UCSD-AML1 (cell line): Measurements from ENCODE around the gene GRPEL1.

Source experiments
- DNase-seq: peaks from one replicate; lab custom pipeline; 2025; ENCODE audit not compliant: unreplicated experiment; lab: John Stamatoyannopoulos, UW

GRPEL1 gene

DNA sequence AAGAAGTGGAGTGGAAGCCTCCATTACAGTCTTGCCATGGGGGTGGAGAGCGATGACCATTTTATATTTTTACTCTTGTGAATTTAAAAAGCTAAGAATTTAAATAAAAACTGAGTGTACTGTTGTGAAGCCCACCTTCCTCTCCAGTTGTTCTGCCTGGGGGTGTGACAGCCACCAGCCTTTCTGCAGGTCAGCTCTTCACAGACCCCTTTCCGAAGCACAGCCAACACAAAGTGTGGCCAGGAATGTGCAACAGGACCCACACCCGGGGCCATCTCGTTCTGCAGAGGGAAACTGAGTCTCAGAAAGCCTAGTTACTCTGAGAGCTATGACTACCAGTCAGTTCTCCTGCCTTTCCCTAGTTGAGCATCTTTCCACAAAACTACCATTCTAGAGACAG lies 1.4 kb downstream of the GRPEL1 start:
- no peak for DNase-seq

GRCh38 chr4:7066006-7066405 lies 1.9 kb downstream of the GRPEL1 start:
- DNase-seq, result no peak

DNA sequence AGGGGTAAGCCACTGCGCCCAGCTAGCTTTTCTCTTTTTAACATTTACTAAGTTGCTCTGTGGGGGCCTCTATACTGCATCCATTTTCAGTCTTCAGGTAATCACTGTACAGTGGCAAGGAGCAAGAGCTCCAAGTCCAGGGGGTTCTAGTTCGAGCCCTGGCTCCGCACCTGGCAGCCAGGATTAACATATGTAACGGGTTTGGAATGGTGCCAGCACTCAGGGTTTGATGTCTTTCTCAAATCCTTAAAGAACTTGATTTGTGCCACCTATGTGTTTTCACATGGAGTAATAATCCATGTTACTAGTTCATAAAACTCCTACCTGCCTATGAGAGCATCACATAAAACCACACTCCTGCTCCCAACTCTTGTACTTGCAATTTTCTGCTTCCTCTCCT lies 4.5 kb downstream of the GRPEL1 start:
- no peak for DNase-seq

DNA sequence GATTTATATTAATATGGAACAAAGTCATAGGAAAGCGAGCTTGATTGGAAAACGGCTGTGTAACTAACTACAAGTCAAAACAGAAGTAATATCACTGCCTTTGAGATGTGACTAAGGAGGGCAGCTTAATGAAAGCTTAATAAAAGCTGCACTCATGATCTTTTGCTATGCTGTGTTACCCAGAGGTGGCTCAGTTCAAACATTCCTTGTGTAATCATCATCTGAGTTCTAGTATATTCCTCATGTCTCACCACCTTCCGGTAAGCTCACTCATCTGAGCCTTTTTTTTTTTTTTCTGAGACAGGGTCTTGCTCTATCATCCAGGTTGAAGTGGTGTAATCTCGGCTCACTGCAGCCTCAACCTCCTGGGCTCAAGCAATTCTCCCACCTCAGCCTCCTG lies 5.0 kb downstream of the GRPEL1 start:
- DNase-seq, result no peak

- DNase-seq, result no peak
Observed at GRCh38 chr4:7061815-7062214, 6.0 kb downstream of the GRPEL1 start.

DNA sequence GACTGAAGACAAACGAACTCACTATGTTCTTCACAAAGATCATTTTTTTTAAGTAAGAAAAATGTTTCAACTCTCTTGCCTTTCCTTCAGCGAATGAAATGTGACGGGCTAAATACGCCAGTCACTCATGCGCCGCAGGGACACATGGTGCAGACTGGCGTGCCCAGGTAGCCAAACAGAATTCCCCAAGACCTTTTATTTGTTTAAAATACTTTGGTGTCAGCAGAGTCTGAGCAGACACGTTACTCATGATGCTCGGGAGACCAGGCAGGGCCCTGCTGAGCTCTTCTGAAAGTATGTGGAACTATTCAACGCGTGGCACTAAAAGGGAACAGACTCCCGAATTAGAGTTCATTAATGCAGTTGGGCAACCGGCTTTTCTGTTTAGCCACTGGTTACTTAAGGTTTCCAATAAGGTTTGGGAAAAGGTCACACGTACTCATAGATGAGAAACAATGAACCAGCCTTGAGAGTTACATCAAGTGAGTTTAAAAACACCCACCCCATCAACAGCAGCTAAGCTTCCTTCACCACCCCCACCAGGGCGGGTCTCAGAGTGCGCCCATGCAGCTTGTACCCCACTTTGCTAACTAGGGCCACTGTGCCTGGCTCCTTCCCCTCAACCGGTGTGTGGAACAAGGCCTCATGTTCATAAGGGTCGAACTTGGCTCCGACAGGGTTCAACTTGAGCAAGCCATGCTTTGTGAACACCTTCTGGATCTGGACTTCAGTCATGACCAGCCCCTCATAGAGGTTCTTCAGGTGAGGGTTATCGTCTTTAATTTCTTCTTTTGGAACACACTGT lies 7.3 kb downstream of the GRPEL1 start:
- DNase-seq, result no peak

DNA sequence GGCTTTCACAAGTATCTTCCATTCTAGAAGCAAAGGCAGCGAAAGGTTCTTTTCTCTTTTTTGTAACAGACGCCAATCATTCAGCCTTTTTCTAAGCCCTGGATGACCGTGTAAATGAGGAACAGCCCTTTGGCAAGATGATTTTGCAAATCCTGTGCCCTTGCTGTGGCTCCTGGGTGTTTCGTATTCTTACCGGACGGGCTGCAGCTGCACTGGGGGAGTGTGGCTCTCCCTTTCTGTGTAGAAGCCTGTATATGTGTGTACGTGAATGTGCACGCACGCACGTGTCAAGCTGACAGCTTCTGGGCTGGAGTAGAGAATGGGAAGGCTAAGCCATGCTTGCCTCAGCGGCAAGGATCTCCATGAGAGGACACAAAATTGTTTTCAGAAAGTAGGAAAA lies 8.2 kb downstream of the GRPEL1 start:
- DNase-seq, result no peak

GRCh38 chr4:7058792-7059191 lies 9.1 kb downstream of the GRPEL1 start:
- DNase-seq, result no peak

GRCh38 chr4:7055990-7056325 lies 11.9 kb downstream of the GRPEL1 start:
- no peak for DNase-seq

- DNase-seq, result no peak
Observed at GRCh38 chr4:7055111-7055989, 12.5 kb downstream of the GRPEL1 start.

DNA sequence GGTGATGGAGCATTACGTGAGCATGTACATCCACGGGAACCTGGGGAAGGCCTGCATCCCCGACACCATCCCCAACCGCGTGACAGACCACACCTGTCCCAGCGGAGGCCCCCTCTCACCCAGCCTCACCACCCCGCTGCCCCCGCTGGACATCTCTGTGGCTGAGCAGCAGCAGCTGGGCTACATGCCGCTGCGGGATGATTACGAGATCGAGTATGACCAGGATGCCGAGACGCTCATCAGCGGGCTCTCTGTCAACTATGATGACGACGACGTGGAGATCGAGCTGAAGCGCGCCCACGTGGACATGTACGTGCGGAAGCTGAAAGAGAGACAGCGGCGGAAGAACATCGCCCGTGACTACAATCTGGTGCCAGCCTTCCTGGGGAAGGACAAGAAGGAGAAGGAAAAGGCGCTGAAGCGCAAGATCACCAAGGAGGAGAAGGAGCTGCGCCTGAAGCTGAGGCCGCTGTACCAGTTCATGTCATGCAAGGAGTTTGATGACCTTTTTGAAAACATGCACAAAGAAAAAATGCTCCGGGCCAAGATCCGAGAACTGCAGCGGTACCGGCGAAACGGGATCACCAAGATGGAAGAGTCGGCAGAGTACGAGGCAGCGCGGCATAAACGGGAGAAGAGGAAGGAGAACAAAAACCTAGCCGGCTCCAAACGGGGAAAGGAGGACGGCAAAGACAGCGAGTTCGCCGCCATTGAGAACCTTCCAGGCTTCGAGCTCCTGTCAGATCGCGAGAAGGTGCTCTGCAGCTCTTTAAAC lies 13.6 kb downstream of the GRPEL1 start:
- no peak for DNase-seq

- peak; percentile 76 for DNase-seq
Observed at GRCh38 chr4:7052923-7053715, 14.7 kb downstream of the GRPEL1 start.

DNA sequence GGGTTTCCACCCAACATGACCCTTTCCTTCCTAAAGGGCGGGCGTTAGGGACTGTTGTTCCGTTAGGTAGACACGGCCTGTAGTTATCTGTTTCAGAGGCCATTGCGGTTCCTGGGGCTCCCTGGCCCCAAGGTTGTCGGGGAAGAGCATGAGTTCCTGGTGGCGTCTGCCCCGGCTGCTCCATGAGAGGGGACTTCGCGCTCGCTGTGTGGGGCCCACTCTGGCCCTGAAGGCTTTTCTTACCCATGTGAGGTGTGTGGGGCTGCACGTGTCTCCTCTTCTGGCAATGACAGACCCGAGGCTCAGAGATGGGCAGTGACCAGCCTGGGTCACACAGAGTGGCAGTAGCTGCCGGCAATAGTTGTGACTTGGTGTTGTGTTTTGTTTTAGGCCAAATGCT lies 15.6 kb downstream of the GRPEL1 start:
- no peak for DNase-seq

DNA sequence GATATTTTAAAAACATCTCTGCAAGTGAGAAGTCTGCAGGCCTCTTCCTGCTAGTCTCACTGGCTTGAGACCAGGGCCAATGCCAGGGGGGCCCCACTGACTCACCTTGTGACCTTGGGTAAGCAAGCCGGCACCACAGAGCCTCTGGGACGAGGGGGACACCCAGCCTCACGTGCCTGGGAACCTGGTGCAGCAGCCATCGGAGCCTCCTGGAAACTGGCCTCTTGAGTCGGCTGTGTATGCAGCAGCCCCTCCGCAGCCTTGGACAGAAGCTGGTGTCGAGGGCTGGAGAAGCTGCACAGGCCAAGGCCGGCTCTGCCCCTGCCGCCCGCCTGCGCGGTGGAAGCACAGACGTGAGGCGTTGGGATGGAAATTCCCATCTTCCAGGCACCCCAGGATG lies 16.0 kb downstream of the GRPEL1 start:
- DNase-seq, result no peak

DNA sequence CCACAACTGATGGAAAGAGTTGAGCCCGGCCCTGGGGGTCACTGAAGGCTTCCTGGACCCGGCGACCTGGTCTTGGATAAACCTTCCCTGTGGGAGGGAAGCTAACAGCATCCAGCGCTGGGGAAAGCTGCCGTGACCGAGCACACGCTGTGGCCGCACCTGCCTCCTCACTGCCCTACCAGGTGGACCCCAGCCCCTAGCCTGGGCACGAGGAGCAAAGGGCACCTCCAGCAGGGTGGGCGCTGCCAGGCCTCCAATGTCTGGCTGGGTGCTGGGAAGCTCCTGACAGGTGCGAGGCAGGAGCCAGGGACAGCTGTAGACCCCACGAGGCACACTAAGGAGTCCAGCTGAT lies 16.7 kb downstream of the GRPEL1 start:
- no peak for DNase-seq

DNA sequence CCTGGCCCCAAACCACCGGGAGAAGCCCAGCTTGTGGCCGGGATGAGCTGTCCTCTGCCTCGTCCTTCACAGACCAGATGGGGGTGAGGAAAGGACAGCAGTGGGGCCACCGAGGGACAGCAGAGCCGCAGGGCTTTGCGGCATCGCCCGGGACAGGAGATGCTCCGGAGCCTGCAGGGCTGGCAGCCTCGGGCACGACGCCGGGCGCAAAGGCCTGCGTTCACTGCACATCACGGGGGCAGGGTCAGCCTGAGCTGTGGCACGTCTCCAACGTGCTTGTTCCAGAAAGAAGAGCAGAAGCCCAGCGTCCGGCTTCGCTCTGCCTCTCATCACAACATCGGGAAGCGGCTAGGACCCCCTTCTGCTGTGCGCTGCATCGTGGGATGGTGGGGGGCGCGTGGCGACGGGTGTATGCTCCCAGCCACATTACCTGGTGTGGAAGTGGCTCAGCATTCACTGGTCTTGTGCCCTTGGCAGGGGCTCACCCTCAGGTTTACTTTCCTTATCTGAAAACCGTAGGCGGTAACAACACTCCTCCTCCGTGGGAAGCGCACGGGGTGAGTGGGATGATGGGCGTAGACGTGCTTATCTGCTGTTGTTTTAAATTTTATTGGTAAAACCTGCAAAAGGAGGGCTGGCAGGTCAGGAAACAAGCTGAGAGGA lies 17.3 kb downstream of the GRPEL1 start:
- no peak for DNase-seq

DNA sequence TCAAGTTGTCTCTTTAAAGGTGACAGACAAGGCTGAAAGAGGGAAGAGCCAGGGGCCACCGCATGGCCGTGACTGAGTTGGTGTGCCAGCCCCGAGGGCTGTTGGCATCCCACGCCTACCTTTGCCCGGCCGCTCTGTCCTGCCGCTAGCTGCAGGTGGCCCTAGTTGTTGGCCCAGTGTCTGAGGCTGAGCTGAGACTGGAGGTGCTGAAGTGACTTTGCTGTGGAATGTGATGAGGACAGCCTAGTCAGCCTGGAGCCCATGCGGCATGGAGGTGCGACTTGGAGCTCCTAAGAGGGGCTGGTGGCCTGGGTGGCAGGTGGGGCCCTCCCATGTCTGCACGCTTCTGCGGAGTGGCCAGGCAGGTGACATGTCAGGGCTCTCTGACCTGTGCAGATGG lies 18.1 kb downstream of the GRPEL1 start:
- no peak for DNase-seq

GRCh38 chr4:7049295-7049694 lies 18.6 kb downstream of the GRPEL1 start:
- DNase-seq, result no peak

DNA sequence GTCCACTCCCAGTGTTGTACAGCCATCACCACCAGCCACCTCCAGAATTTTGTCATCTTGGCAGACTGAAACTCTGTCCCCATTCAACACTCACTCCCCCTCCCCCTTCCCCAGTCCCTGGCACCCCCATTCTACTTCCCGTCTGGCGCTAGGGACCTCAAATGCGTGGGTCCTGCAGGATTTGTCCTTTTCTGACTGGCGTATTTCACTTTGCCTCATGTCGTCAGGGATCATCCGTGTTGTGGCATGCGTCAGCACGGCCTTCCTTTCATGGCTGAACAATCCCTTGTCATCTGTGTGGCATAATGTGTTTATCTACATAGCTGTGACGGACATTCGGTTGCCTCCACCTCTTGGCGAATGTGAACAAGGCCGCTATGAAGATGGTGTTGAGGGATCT lies 19.2 kb downstream of the GRPEL1 start:
- DNase-seq, result no peak

GRCh38 chr4:7046971-7047370 lies 20.9 kb downstream of the GRPEL1 start:
- no peak for DNase-seq
